ENCODE results near the gene SEC16A.

DNA sequence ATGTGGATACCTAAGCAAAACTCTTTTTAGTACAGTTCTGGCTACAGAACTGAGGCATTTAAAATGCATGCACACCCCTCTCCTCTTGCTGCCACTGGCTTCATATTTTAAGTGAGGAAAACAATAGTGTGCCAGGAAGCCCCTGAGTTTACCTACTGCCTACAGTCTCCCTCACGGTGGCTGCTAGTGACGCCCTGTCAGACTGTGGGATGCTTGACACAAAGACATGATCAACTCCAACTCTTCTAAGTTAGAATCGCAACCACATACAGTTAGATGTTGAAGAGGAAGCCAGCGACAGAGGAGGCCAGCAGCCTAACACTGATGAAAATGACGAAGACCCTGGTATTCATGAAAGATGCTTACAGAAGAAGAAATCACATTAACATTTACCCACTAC lies 1.3 kb downstream of the SEC16A start:
- TF ChIP-seq, protein P1, sequence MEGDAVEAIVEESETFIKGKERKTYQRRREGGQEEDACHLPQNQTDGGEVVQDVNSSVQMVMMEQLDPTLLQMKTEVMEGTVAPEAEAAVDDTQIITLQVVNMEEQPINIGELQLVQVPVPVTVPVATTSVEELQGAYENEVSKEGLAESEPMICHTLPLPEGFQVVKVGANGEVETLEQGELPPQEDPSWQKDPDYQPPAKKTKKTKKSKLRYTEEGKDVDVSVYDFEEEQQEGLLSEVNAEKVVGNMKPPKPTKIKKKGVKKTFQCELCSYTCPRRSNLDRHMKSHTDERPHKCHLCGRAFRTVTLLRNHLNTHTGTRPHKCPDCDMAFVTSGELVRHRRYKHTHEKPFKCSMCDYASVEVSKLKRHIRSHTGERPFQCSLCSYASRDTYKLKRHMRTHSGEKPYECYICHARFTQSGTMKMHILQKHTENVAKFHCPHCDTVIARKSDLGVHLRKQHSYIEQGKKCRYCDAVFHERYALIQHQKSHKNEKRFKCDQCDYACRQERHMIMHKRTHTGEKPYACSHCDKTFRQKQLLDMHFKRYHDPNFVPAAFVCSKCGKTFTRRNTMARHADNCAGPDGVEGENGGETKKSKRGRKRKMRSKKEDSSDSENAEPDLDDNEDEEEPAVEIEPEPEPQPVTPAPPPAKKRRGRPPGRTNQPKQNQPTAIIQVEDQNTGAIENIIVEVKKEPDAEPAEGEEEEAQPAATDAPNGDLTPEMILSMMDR (IDR thresholded peaks at IDR 0.05) = no peak
- TF ChIP-seq POLR2A (IDR thresholded peaks at IDR 0.05) = no peak
